Measurements from ENCODE around the gene SLC48A1.

SLC48A1 gene

DNA sequence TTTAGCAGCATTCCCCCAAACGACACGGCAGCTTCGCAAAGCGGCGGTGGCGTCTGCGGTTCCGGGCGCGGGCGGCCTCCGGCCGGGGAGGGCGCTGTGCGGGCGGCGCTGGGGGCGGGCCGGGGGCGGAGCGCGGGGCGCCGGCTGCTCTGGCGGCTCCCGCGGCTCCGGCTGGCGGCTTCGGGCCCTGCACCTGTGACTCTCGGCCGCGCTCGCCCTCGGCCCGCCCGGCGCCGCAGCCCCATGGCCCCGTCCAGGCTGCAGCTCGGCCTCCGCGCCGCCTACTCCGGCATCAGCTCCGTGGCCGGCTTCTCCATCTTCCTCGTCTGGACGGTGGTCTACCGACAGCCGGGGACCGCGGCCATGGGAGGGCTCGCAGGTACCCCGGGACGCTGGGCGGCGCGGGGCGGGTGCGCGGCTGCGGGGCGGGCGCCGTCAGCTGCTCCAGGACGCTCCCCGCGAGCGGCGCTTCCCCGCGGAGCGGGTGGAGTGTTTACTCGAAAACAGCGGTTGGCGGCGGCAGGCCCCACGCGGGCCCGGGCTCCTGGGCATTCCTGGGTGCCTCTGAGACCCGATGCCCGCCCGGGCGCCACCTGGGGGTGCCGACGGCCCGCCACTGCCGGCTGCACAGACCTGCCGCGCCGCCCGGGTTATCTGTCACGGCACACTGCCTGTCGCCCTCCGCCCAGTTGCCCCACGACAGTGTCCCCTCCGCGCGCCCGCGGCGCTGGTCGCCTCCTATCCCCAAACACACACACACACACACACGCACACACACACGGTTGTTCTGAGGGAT, at the start of gene SLC48A1:
SLC48A1 (plus strand) TSS at position 177 of the 796 bp plus-strand sequence; CDS start at position 244, 67 bp downstream.
- DNase-seq: peak; percentile 88

DNA sequence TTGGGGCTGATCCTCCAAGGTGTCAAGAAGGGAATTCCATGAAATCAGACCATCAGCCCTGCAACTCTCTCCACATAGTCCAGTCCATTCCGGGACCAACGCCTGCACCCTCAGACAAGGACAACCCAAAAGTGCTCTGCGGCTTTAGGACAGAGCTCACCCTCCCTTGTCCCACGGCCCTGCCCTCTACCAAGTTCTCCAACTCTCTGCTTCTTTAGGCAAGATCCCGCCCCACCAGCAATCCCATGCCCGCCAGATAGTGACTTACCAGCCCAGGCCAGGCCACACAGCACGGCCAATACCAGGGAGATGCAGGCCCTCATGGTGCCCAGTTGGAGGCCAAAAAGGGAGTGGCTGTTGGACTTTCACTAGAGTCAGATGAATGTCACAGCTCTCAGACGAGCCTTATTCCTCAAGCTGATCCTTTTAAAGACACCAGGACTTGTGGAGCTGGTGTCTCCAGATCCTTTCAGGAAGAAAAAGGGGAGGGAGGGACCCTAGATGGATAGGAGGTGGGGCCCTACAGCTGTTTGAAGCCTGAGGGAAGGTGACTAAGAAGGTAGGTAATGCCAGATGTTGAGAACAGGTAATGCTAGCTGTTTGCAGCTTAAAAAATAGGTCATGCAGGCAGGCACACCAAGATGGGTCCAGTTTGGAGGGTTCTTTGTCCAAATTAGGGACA, 47.8 kb upstream of the SLC48A1 start, which contains the start of gene ENDOU:
ENDOU (minus strand) TSS at position 400 of the 682 bp plus-strand sequence; CDS start at position 323, 77 bp downstream.
- DNase-seq: no peak

DNA sequence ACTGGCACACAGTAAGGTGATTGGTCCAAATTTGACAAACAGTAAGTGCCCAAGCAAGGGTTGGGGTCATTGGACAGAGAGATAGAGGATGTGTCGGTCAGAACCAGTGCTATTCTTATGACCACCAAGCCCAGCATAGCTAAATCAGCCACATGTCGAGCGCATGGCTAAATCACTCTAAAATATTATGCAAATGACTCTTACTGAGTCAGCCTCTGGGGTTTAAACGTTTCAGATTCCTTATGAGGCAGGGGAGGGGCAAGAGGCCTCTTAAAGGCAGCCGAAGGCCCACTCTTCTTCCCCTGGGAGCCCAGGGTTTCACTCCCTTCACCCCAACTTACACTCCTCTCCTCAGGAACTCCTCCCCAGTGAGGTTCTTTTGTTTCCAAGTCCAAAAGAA, 47.1 kb upstream of the SLC48A1 start:
- DNase-seq: no peak

DNA sequence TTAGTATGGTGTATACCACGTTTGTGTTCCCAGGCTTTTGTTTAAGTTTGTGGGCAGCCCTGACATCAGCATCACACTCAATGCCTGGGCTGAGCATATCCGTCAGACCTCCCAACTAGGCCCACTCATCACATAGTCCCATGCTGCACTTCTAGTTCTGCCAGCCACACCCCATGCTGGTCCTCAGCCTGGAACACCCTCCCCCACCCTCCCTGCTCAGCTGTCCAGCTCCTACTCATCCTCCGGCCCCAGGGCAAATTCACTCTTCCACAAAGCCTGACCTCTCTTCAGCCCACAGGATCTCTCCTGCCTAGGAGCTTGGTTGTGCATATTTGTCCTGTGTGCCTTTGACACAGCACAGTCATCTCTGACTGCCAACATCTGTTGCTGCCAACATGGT, 43.8 kb upstream of the SLC48A1 start:
- DNase-seq: peak; percentile 72

DNA sequence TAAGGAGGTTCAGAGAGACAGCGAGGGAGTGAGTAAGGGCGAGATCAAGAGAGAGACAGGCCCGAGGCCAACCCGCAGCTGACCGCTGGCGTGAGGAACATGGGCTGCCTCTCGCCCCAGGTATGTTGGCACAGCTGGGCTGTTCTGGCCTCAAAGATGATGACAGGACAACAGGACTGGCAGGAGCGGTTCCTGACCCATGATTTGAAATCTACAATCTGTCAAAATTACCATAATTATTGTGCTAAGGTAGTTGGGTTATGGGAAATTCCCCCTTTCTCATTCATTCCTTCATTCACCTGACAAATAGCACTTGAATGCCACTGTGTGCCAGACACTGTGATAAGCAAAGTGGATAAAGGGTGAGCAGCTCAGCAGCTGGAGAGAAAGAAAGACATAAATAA, 42.7 kb upstream of the SLC48A1 start:
- peak; percentile 94 for DNase-seq

DNA sequence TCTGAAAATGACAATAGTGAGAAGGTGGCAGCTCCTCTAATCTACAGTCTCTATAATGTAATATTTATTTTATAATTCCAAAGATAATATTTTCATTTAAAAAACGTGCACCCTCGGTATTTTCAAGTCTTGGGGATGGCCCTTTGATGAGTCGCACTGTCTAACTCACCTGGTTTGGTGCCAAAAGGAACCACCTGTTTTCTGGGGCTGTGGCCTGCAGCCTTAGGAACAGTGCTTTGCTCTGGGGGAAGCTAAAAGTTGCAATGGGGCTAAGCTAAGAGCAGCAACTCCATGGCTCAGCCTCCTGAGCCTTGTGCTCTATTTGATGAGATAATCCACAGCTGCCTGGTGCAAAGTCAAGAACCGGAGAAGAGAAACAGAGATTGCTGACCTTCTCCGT, 41.3 kb upstream of the SLC48A1 start:
- DNase-seq: peak; percentile 37

DNA sequence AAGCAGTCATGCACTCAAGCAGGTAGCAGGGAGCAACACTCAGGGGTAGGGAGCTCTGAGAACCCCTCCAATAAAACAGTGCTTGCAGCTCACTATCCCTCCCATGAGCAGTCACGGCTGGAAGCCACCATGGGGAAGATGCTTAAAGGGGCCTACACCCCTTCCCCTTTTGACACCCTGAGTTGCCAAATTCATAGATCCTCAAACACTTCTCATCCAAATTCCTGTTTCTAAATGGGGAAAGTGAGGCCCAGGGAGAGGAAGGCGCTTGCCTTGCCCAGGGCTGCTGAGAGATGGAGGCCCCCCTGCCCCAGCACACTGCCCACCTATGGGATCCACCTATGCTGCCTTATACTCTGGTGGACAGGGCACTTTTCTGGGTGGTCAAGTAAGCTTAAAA, 40.5 kb upstream of the SLC48A1 start:
- DNase-seq: no peak

DNA sequence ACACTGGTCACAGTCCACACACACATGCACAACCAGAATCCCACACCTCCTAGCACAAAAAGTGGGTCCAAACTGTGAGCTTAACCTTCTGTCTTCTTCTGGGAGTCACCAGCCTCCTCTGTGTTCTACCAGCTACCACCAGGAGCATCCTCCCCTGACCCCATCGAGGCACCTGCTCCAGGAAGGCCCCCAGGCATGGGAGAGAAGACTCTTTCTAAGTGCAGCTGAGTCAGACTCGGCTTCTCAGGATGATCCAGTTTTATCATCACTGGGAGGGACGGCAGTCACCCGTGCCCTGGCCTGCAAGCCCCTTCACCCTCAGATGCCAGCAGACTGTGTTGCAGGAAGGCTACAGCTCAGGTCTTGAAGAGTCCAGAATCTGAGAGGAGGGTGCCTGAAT, 39.9 kb upstream of the SLC48A1 start:
- DNase-seq: no peak

DNA sequence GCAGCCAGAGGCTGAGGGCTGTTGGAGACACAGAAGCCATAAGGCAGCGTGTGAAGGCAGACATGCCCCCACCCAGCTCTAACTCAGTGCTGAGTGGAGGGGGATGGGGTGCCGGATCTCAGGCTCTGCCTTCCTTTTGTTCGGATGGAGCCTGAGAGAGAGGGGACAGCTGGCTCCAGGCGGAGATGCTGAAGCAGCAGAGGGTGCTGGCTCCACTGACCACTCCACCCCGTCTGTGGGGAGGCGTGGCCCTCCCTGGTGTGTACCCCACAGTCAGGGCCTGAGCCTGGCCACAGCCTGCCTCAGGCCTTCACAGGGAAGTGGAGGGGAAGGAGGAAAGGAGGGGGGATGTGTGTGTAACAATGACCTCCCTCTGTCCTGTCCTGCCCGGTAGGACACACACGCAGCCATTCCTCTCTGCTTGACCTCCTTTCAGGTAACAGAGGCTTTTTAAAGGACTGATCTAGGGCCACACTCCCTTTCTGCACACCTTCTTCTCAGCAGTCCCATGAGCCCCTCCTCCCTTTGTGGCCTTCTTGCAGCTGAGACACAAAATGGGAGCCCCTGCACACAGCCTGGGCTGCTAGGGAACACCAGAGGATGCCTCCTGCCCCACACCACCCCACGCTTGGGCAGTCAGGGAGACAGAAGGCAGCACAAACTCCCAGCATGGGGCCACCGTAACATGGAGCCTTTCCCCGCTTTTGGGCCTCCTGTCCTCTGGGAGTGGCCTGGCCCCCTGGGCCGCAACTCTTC, 38.1 kb upstream of the SLC48A1 start:
- DNase-seq: peak; percentile 85

DNA sequence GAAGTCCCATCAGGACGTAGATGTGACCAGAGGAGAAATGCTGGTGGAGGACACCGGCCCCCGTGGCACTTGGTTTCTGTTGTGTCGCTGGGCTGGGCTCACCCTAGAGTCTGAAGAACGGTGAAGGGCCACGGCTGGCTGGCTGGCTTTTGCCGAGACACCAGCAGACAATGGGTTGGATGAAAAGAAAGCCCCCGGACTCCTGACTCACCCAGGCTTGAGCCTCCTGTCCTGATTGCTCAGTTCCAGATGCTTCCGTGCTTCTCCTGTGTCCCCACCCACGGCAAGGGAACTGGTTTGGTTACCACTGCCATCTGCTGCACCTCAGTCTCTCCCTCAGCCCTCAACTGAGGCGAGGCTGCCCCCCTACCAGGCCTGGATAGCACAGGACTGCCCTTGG, 37.4 kb upstream of the SLC48A1 start:
- DNase-seq: no peak

DNA sequence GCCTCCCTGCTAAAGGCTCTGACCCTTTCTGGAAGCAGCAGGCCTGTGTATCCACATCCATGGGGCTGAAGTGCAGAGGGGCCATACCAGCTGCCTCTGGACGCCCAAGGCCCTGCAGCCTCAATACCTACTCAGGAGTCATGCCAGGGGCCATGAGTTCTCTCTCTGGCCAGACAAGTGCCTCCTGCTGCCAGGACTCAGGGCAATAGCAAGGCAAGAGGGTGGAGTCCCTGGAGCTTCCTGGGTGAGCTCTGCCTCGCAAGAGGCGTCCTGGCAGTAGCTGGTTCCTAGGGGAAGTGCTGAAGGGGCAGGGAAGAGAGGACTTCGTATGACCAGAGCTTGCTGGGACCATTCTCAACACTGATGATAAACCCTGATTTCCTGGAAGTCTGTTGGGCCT, 36.8 kb upstream of the SLC48A1 start:
- peak; percentile 12 for DNase-seq

DNA sequence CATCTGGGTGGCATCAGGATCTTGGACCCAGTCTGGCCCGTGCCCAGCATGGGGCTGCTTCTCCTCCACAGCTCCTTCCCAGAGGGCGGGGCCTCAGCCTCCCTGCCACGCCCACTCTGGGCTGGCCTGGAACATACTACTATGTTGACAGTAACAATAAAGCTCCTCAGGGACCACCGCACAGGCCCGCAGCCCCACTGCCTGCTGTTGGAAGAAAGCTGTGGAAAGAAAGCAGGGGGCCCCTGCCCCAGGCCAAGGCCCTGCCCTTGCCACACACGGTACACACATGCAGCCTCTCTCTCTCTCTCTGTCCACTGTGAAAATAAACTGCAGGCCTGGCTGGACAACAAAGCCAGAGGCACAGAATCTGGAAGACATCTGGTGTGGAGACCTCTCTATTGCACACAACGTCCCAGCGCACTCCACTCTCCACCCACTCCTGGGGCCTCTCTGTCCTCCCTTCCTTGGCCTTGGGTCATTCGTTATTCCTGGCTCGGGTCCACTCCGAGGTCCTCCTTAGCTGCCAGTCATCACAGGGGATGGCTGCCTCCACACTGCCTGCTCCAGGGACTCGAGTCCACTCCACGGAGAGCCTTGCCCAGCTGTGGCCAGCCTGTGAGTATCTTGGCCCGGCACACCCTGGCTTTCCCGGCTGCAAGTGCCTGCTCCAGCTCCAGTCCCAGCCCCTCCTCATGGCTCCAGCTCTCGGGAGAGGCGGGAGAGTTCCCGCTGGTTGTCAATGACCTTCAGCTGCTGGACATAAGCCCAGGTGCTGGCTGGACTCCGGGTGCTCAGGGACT, 36.0 kb upstream of the SLC48A1 start:
- peak; percentile 35 for DNase-seq

DNA sequence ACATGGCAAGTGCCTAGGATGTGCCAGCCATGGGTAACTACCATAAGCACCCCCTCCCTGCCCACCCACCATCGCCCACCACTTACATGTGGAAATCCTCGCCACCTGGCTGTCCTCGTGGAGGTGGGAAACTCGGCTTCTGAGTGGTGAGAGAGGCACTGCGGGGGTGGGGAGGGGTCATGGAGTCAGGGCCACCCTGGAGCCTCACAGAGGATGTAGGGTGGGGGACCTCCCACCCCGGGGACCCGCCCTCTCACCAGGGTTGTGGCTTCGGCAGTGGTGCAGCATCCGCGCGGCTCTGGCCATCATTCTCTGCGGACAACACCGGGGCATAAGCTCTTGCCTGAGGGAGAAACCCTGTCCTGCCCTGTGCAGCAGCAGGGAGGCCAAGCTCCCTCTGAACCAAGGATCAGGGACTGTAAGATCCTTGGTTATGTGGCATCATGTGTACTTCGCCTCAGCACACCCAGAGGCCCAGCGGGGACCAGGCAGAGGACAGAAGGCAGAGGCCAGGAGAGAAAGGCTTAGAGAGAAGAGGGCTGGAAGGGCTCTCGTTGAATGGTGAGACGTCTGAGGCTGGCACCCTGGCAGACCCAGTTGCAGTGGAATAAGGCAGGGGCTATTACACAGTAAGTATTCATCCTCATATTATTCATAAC, 35.0 kb upstream of the SLC48A1 start:
- DNase-seq: no peak

DNA sequence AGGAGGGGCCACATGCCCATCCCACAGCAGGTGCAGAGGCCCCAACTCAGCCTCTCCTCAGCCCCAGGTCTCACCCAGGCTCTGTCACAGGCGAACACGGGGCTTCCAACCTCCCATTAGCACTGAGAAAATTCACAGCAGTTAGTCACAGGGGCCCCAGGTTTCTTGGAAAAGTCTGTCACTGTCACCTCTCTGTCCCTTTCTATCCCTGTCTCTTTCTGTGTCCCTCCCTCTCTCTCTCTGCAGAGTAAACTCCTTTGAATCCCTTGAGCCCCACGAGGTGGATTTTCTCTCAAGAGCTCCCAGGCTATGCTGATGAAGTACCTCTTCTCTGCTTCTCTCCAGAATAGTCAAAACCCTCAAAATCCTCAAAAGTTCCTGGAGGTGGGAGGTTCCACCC, 33.7 kb upstream of the SLC48A1 start:
- no peak for DNase-seq

DNA sequence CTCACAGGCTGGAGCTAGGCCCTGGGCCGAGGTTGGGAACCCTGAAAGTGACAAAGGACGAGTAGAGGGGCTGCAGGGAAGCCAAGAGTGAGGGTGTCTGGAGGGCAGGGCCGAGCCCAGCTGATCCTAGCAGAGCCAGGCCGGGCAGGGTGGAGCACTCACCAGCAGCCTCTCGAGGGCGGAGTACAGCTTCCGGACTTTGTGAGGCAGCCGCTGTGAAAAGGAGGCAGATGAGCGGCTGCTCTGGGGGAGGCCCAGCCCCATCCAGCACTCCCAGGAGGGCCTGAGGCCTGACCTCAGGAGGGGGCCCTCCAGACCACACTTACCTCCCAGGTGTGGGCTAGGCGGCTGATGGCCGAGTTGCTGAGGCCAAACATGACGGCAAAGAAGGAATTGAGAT, 33.1 kb upstream of the SLC48A1 start:
- DNase-seq: peak; percentile 19

DNA sequence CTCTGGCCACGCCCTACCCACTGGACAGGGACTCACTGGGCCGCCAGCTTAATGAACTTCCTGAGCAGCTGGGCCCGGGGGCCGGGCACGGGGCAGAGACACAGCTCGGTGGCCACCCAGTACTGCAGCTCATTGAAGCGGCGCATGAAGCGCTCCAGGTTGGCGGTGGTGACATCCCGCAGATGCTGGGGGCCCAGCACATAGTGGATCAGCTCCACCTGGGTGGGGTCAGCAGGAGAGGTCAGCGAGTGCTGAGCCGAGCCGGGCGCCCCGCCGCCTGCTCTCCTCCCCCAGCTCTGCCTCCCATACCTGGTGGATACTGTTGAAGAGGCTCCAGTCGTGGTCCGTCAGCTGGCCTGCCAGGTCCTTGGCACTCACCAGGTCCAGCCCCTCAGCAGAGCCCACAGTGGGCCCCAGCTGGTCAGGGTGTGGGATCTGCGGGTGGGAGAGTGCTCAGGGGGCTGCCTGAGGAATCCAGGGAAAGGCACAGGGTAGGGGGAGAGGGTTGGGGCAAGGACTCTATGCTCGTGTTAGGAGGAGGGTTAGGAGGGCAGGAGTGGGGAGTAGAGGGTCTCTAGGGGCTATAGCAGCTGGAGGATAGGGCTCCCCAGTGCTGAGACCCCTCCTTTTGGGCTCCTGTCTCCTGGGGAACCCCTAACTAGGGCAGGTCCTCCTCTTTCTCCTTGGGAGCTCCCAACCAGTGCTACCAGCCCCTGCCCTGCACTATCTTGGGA, 32.3 kb upstream of the SLC48A1 start:
- DNase-seq: peak; percentile 66

DNA sequence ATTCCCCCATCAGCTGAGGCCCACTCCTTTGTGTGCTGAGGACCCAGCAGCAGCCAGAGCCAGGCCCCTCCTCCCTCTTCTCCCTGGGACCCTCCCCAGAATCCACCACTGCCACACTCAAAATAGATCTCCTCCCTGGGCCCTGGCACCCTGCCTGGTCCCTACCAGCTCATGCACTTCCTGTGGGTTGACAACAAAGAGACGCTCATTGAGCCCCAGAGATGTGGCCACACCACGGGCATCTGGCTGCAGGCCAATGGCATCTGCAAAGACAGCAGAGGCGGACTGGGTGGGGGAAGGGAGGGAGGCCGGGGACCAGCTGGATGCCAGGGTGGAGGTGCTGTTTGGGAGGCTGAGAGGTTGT, 31.7 kb upstream of the SLC48A1 start:
- DNase-seq: peak; percentile 99

DNA sequence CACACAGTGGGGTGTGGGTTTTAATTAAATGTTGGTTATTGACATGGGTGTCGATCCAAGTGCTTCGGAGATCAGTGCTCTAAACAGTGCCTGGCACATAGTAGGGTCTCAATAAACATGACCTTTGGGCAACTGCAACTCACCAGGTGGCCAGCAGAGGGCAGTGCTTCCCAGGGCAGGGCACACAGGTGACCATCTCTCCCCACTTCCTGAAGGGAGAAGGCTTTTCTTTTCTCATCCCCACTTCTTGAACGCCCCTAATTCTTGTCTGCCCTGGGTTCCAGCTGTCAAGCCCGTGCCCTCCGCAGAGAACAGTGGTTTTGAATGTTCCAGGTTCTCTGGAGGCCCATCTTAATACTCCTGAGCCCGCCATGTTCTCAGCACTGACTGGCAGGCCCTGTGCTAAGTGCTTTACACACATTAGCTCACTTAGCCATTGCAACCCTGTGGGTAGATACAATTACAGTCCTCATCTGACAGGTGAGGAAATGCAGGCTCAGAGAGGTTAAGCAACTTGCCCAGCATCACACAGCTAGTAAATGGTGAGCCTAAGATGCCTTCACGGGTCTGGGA, 30.7 kb upstream of the SLC48A1 start:
- peak; percentile 65 for DNase-seq

DNA sequence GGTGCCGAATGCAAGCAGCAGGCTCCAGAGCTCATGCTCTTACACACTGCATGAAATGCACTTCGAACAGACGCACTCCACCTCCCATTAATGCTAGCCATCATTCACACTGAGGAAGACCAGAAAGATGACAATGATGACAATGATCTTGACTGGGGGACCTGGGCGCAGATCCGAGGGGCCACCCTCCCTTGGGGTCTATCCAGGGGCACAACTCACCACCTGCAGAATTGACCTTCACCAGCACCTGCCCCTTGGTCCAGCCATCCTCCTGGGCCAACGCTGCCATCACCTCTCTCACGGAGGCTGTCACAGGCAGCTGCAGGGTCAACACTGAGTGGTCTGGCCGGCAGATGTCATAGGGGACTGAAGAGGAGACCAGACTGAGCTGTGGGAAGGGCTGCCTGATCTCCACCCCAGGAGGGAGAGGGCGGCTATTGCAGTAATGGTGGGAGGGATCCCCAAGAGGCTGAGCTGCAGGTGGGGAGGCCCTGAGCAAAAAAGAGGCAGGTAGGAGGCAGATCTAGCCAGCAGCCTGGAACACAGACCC, 29.7 kb upstream of the SLC48A1 start:
- DNase-seq: no peak

DNA sequence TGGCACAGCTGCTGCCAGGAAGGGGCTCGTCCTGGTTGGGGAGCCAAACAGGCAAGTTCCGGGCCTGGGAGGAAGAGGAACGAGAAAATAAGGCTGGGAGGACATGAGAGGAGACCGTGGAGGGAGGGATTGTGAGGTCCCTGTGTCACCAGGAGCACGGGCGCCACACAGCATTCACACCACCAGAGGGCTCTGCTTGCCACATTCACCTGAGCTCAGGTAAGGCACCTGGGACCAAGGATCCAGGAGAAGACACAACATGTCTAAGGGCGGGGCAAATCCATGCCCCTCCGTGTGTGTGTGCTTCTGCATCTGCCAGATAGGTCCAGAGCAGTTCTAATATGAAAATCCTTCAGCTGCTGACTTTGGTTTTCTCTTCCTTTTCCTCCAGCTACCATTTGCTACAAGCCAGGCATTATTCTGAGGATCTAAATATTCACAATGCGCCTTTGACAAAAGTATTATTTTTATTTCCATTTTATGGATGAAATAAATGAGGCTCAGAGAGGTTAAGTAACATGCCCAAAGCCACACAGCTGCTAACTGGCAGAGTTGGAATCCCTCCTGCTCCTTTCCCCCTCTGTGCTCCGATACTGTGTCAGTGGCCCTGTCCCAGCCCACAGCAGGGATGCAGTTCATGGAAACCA, 28.9 kb upstream of the SLC48A1 start:
- DNase-seq: peak; percentile 90

All from NCI-H69 (cell line).